GM12865 (cell line): ENCODE measurements around the gene PPP2R5E.
A peak's percentile ranks its signal among the peaks of the same experiment; 100 is the strongest.
"Not testable (repeated sequence)": the region's sequence is repeated elsewhere in the genome, so short reads cannot be mapped to it uniquely, and the experiment has no call there.

Experiments used
- DNase-seq: peaks from one replicate; pipeline ENCODE4 v3.0.0; 2010; ENCODE audit warnings: low read depth
- H3K4me3 ChIP-seq: 2 replicates; pipeline ENCODE4 v1.5.1; 2011; ENCODE audit warnings: mild to moderate bottlenecking, low read depth, low read length, control low read depth
- CTCF ChIP-seq: IDR thresholded peaks from 2 replicates; pipeline ENCODE4 v1.5.1; 2011; ENCODE audit warnings: low read length, control low read depth, low read depth, inconsistent platforms; ENCODE audit not compliant: insufficient read depth; ENCODE audit errors: missing control alignments

The PPP2R5E gene

GRCh38 chr14:63383776-63384367, 159.3 kb downstream of the PPP2R5E start:
- no peak overlapping the region for H3K4me3 ChIP-seq
- DNase-seq: peak; percentile 58
- no peak for TF ChIP-seq CTCF

GRCh38 chr14:63378444-63378843, 164.7 kb downstream of the PPP2R5E start:
- DNase-seq: no peak
- no peak for TF ChIP-seq CTCF
- H3K4me3 ChIP-seq: no peak overlapping the region

GRCh38 chr14:63375769-63376168, 167.4 kb downstream of the PPP2R5E start:
- no peak overlapping the region for H3K4me3 ChIP-seq
- TF ChIP-seq CTCF: no peak
- no peak for DNase-seq

GRCh38 chr14:63371613-63372012, 171.6 kb downstream of the PPP2R5E start:
- DNase-seq: not testable (repeated sequence)

GRCh38 chr14:63371033-63371432, 172.1 kb downstream of the PPP2R5E start:
- H3K4me3 ChIP-seq: no peak overlapping the region
- TF ChIP-seq CTCF: no peak

More at GRCh38 chr14:63371613-63372012, 171.6 kb downstream of the PPP2R5E start:
- H3K4me3 ChIP-seq: not testable (repeated sequence)

GRCh38 chr14:63367742-63368364, 175.3 kb downstream of the PPP2R5E start:
- no peak overlapping the region for H3K4me3 ChIP-seq
- TF ChIP-seq CTCF: no peak
- DNase-seq: no peak

More at GRCh38 chr14:63371033-63371432, 172.1 kb downstream of the PPP2R5E start:
- peak; percentile 37 for DNase-seq

GRCh38 chr14:63362389-63362819, 180.8 kb downstream of the PPP2R5E start:
- no peak for TF ChIP-seq CTCF
- no peak overlapping the region for H3K4me3 ChIP-seq
- no peak for DNase-seq
